ENCODE results near the gene HS2ST1. TPM values are rescaled to one million over a fixed set of nuclear protein-coding genes. Genes with fewer than 3 reads are reported as not detected.

Gene HS2ST1
- total RNA-seq, 2 donors from 2014 or later: 7.7 TPM

- H3K9me3 ChIP-seq: no peaks in the 10 kb centered on the region
- TF ChIP-seq, protein P1, sequence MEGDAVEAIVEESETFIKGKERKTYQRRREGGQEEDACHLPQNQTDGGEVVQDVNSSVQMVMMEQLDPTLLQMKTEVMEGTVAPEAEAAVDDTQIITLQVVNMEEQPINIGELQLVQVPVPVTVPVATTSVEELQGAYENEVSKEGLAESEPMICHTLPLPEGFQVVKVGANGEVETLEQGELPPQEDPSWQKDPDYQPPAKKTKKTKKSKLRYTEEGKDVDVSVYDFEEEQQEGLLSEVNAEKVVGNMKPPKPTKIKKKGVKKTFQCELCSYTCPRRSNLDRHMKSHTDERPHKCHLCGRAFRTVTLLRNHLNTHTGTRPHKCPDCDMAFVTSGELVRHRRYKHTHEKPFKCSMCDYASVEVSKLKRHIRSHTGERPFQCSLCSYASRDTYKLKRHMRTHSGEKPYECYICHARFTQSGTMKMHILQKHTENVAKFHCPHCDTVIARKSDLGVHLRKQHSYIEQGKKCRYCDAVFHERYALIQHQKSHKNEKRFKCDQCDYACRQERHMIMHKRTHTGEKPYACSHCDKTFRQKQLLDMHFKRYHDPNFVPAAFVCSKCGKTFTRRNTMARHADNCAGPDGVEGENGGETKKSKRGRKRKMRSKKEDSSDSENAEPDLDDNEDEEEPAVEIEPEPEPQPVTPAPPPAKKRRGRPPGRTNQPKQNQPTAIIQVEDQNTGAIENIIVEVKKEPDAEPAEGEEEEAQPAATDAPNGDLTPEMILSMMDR (IDR thresholded peaks at IDR 0.05): no peak
- DNase-seq (ENCODE audit: low spot score): no peak
- peak overlapping the region; percentile 49 to 56 for H3K4me3 ChIP-seq
- peak overlapping the region; percentile 77 to 80 for H3K27ac ChIP-seq
- peaks cover 0 to 25% of the 10 kb centered on the region in 2 donors for H3K4me1 ChIP-seq
- H3K36me3 ChIP-seq: no peaks in the 10 kb centered on the region
- H3K27me3 ChIP-seq: no peaks in the 10 kb centered on the region
These were observed 217.9 kb downstream of the HS2ST1 start for GRCh38 chr1:87132284-87132870.

GRCh38 chr1:87134061-87134460 is 219.6 kb downstream of the HS2ST1 start:
- H3K36me3 ChIP-seq: no peaks in the 10 kb centered on the region
- H3K9me3 ChIP-seq: no peaks in the 10 kb centered on the region
- H3K4me1 ChIP-seq: peaks cover 0 to 25% of the 10 kb centered on the region in 2 donors
- no peaks in the 10 kb centered on the region for H3K27me3 ChIP-seq
- peak overlapping the region in 1 of 2 donors; percentile 25 for H3K27ac ChIP-seq
- TF ChIP-seq, protein P1 (IDR thresholded peaks at IDR 0.05): no peak
- H3K4me3 ChIP-seq: no peak overlapping the region
- no peak for DNase-seq (ENCODE audit: low spot score)

DNA sequence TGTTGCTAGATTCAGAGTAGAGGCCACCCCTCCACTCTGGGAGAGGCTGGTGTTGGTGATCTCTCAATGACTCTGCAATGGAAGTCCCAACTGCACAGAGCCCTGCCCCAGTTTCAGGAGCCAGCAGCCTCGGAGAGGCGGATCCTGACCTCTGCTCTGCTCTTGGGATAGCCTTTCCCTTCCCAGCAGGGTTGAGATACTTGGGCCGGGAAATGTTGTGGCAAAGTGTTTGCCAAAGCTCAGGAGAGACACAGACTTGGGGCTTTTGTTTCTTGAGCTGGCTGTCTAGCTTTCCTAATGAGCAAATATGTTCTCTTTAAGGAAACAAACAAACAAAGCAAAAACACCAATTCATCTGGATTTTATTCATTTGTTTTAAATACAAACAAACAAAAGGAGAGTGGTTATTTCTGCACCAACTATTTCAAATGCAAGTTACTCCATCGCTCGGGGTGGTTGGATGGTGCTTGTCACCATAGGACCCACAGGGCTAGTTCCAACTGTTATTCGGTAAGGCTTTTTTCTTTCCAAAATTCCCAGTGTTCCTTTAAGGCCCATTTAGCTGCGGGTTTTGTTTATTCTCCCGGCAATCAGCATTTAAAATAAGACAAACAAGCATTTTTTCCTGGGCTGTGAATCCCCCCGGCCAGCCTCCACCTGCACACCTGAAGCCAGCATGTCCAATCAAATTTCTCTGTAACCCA is 220.3 kb downstream of the HS2ST1 start:
- Histone ChIP-seq H3K36me3 (no peaks in the 10 kb centered on the region), H3K4me1 (peaks cover 0 to 25% of the 10 kb centered on the region in 2 donors), H3K27me3 (no peaks in the 10 kb centered on the region), H3K9me3 (no peaks in the 10 kb centered on the region), H3K4me3 (no peak overlapping the region), H3K27ac (peak overlapping the region in 1 of 2 donors; percentile 22)
- TF ChIP-seq, protein P1 (IDR thresholded peaks at IDR 0.05): no peak
- DNase-seq (ENCODE audit: low spot score): peak; percentile 68

DNA sequence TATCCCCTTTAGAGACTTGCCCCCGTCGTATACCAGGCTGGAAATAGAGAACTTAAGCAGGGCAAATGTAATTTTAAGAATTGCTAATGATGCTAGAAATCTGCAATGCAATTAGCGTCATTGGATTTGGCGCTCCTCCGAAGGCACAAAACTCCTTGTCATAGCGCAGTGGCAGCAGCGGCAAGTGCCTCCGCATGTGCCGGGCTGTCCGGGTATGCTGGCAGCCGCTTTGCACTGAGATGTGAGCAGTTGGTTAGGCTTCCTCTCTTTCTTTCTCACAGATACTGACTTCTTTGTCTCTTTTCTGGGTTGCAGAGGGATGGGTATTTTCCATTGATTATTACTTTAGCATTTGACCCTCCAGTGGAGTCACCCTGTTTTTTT is 220.9 kb downstream of the HS2ST1 start:
- Histone ChIP-seq H3K9me3 (no peaks in the 10 kb centered on the region), H3K27me3 (no peaks in the 10 kb centered on the region), H3K27ac (no peak overlapping the region), H3K36me3 (no peaks in the 10 kb centered on the region), H3K4me3 (no peak overlapping the region), H3K4me1 (peaks cover 0 to 25% of the 10 kb centered on the region in 2 donors)
- DNase-seq (ENCODE audit: low spot score): no peak
- TF ChIP-seq, protein P1 (IDR thresholded peaks at IDR 0.05): no peak

- no peaks in the 10 kb centered on the region for H3K27me3 ChIP-seq
- peaks cover 0 to 14% of the 10 kb centered on the region in 2 donors for H3K4me1 ChIP-seq
- H3K9me3 ChIP-seq: no peaks in the 10 kb centered on the region
- DNase-seq (ENCODE audit: low spot score): no peak
- H3K4me3 ChIP-seq: no peak overlapping the region
- no peaks in the 10 kb centered on the region for H3K36me3 ChIP-seq
- TF ChIP-seq, protein P1 (IDR thresholded peaks at IDR 0.05): no peak
- H3K27ac ChIP-seq: no peak overlapping the region
These were observed 222.3 kb downstream of the HS2ST1 start for GRCh38 chr1:87136607-87137341.
